Measurements from ENCODE around the gene SPTBN1.

Gene SPTBN1

DNA sequence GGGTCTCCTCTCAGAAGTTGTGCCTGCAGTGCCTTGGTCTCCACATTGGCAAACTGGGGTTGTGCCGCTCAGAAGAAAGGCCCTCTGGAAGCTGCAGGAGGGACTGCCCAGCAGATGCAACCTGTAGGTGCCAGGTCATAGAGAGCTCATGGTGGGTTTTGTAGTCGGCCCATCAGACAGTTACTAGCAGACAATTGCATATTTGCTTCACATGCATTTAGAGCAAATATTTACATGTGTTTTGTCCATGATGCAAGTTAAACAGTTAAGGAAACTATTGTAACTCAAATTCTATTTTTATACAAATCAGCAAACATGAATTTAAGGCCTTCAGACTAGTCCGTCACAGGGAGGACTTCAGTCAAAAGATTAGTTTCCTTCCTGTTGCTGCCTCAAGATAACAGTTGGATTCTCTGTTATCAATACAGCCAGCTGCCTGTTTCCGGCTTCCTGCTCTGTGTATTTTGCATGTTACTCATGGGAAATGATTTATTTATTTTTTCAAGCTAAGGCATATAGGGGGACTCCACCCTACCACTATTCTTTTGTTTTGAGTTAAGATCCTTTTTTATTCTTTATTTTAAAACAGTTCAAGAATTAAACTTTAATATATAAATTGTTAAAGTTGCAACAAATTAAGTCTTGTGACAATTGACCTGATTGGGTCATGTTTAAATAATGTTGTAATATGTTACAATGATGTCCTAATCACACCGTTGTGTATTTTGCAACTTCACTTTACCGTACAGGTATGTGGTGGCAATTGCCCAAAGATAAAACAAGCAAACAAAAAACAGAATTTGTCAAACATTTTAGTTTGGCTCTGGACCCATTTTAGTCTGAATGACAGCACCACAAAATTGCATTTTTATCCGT is 133.5 kb downstream of the SPTBN1 start:
- TF ChIP-seq, protein P1, sequence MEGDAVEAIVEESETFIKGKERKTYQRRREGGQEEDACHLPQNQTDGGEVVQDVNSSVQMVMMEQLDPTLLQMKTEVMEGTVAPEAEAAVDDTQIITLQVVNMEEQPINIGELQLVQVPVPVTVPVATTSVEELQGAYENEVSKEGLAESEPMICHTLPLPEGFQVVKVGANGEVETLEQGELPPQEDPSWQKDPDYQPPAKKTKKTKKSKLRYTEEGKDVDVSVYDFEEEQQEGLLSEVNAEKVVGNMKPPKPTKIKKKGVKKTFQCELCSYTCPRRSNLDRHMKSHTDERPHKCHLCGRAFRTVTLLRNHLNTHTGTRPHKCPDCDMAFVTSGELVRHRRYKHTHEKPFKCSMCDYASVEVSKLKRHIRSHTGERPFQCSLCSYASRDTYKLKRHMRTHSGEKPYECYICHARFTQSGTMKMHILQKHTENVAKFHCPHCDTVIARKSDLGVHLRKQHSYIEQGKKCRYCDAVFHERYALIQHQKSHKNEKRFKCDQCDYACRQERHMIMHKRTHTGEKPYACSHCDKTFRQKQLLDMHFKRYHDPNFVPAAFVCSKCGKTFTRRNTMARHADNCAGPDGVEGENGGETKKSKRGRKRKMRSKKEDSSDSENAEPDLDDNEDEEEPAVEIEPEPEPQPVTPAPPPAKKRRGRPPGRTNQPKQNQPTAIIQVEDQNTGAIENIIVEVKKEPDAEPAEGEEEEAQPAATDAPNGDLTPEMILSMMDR (IDR thresholded peaks at IDR 0.05; ENCODE audit: extremely low read depth, insufficient read depth, missing control alignments): no peak
- DNase-seq (ENCODE audit: low spot score): no peak
- in situ Hi-C loops (cut with MboI; ENCODE audit: low pct_unique_long_range_greater_than_20kb, low sequenced_read_pairs, unreplicated experiment): no loop called here

DNA sequence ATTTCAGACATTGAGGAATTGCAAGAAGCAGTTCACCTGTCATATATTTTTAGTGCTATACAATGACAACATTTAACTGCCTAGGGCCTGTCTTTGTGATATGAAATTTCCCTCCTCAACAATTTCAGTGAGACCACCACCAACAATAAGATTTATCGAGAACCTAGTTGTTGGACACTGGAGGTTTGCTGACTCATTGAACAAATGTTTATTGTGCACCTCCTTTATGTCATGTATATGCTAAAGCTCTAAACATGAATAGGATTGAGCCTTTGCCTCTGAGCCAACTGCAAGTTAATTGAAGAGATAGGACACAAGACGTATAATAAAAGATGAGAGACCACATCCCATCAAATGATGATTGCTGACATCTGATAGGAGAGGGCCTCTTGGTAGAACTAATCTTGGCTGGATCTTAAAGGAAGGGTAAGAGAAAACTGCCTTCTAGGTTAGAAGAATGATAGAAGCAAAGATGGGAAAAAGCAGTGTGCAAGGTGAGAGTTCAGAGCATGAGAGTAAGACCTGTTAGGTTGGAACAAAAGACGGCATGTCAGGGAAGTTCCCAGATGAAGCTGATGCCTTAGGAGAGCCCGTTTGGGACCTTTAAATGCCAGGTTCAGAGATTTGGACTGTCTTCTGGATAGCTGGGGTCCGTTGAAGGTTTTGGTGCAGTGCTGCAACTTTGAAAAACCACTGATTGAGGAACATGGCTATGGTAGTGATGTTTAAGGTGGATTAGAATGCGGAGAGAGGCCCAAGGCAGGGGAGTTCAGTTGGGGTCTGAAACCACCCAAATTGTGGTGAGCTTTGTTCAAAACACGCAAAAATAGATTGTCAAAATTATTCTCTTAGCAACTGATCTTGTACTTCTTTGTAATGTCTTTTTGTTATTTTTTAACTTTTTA is 134.3 kb downstream of the SPTBN1 start:
- in situ Hi-C loops (cut with MboI; ENCODE audit: low pct_unique_long_range_greater_than_20kb, low sequenced_read_pairs, unreplicated experiment): no loop called here
- TF ChIP-seq, protein P1 (IDR thresholded peaks at IDR 0.05; ENCODE audit: extremely low read depth, insufficient read depth, missing control alignments): no peak
- DNase-seq (ENCODE audit: low spot score): no peak

DNA sequence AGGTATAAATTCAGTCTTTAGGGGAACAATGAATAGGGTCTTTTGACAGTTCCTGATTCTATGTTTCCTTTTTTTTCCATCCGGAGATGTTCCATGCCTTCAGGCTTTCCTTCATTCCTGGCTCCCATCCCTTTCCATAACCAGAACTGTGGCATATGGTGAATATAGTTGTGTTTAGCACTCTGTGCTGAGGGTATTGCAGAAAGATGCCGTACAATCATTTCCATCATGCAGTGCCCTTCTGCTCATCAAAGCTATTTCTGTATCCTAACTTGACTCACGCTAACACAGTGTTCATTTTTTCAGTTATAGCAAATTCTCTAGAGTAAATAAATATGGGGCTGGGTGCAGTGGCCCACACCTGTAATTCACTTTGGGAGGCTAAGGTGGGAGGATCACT is 135.4 kb downstream of the SPTBN1 start:
- in situ Hi-C loops (cut with MboI; ENCODE audit: low pct_unique_long_range_greater_than_20kb, low sequenced_read_pairs, unreplicated experiment): no loop called here
- DNase-seq (ENCODE audit: low spot score): no peak

DNA sequence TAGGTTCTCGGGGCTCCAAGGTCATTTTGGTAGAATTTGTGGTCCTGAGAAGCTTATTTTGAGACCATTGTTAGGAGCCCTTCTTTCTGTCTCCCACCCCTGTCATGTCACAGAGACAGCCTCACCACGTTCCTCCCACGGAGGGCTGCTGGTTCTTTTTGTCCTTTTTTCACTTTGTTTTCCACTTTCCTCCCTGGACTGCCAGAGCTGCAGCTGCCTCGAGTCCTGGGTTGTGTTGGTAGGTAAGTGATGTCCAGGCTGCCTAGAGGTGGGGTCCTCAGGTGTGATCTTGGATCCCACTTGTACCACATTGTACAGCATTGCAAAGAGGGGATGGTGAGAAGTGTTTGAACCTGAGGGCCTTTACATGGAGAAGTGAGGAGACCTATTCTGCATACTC is 137.1 kb downstream of the SPTBN1 start:
- TF ChIP-seq, protein P1 (IDR thresholded peaks at IDR 0.05; ENCODE audit: extremely low read depth, insufficient read depth, missing control alignments): no peak
- in situ Hi-C loops (cut with MboI; ENCODE audit: low pct_unique_long_range_greater_than_20kb, low sequenced_read_pairs, unreplicated experiment): no loop called here
- DNase-seq (ENCODE audit: low spot score): no peak

More for the DNA sequence above, 135.4 kb downstream of the SPTBN1 start:
- TF ChIP-seq, protein P1 (IDR thresholded peaks at IDR 0.05; ENCODE audit: extremely low read depth, insufficient read depth, missing control alignments): no peak

DNA sequence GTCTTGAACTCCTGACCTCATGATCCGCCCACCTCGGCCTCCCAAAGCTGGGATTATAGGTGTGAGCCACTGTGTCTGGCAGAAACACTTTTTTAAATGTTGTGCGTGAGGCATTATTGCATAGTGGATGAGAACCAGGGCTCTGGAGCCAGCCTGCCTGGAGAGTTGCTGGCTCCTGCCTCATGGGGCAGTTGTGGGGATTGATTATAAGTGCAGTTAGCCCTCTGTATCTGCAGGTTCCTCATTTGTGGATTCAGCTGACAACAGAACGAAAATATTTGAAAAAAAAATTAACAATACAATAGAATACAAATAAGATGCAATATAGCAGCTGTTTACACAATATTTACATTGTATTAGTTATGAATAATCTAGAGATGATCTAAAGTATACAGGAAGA is 137.9 kb downstream of the SPTBN1 start:
- TF ChIP-seq, protein P1 (IDR thresholded peaks at IDR 0.05; ENCODE audit: extremely low read depth, insufficient read depth, missing control alignments): no peak
- DNase-seq (ENCODE audit: low spot score): no peak
- in situ Hi-C loops (cut with MboI; ENCODE audit: low pct_unique_long_range_greater_than_20kb, low sequenced_read_pairs, unreplicated experiment): no loop called here

DNA sequence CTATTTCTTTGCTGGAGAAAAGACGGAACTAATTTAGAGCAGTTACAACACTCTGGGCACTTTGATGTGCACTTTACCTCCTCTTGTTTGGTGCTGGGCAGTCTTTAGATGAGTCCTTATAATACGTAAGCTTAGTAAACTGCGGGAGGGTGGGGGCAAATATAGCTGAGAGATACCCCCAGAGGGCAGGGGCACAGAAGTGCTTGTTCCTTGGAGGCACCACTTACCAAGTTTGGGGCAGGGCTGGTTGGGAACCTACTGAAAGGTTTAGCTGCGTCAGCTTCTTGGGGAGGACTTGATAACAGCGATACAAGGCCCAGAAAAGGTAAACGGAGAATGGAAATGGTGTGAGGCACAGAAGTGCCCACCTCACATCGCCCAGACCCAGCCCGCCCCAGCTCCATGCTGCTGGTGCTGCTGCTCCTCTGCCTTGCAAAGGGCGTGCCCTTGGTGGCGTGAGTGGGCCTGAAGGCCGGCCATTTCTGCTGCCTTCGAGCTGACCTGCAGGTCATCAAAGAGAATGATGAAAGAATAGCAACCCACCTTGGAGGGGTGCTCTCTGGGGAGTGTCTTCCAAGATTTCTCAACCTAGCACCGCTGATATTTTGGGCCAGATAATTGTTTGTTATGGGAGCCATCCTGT is 139.2 kb downstream of the SPTBN1 start:
- in situ Hi-C loops (cut with MboI; ENCODE audit: low pct_unique_long_range_greater_than_20kb, low sequenced_read_pairs, unreplicated experiment): no loop called here
- TF ChIP-seq, protein P1 (IDR thresholded peaks at IDR 0.05; ENCODE audit: extremely low read depth, insufficient read depth, missing control alignments): no peak
- DNase-seq (ENCODE audit: low spot score): no peak

Data from GM13977 (cell line).